Measurements from ENCODE around the gene SLC7A11. TPM values are rescaled to one million over a fixed set of nuclear protein-coding genes. Genes with fewer than 3 reads are reported as not detected.

The SLC7A11 gene
- total RNA-seq, 1 donor from 2014 or later: 33.8 TPM

- Histone ChIP-seq H3K36me3 (ENCODE audit: insufficient read depth, low read length) (no peaks in the 10 kb centered on the region), H3K4me2 (ENCODE audit: low read length) (no peak overlapping the region), H3K4me1 (ENCODE audit: insufficient read depth, low read length) (no peaks in the 10 kb centered on the region), H3K79me2 (ENCODE audit: insufficient read depth, low read length) (no peaks in the 10 kb centered on the region), H3K9ac (ENCODE audit: low read length) (no peak overlapping the region), H3K9me3 (ENCODE audit: insufficient read depth, low read depth, low read length) (no peaks in the 10 kb centered on the region), H3K27me3 (ENCODE audit: insufficient read depth, low read length) (no peaks in the 10 kb centered on the region), H3K27ac (ENCODE audit: low read depth, low read length) (no peak overlapping the region), H3K4me3 (ENCODE audit: insufficient read depth, low read depth, low read length) (no peak overlapping the region), H2AFZ (ENCODE audit: low read depth, low read length) (no peak overlapping the region), H4K20me1 (ENCODE audit: insufficient read depth, low read length) (no peaks in the 10 kb centered on the region)
- Mint-ChIP-seq H3K9me3 (ENCODE audit: unreplicated experiment) (no peaks in the 10 kb centered on the region), H3K27me3 (ENCODE audit: low read depth, unreplicated experiment) (no peaks in the 10 kb centered on the region), H3K4me3 (ENCODE audit: unreplicated experiment) (no peak overlapping the region), H3K4me1 (ENCODE audit: low read depth, unreplicated experiment) (no peaks in the 10 kb centered on the region), H3K36me3 (ENCODE audit: low read depth, unreplicated experiment) (no peaks in the 10 kb centered on the region), H3K27ac (ENCODE audit: unreplicated experiment) (no peak overlapping the region)
- TF ChIP-seq CTCF (IDR thresholded peaks at IDR 0.05; ENCODE audit: insufficient read depth, low read depth, low read length) (no peak), EZH2 (IDR thresholded peaks at IDR 0.05; ENCODE audit: insufficient read depth, low read length) (no peak)
- DNase-seq (ENCODE audit: low read depth) (no peak), FAIRE-seq (no peak)
Observed at GRCh38 chr4:138118270-138118669, 123.9 kb downstream of the SLC7A11 start.

- Histone ChIP-seq H3K4me1 (ENCODE audit: insufficient read depth, low read length) (peaks cover 13% of the 10 kb centered on the region), H2AFZ (ENCODE audit: low read depth, low read length) (no peak overlapping the region), H3K4me2 (ENCODE audit: low read length) (no peak overlapping the region), H3K27ac (ENCODE audit: low read depth, low read length) (no peak overlapping the region), H3K9me3 (ENCODE audit: insufficient read depth, low read depth, low read length) (no peaks in the 10 kb centered on the region), H3K9ac (ENCODE audit: low read length) (no peak overlapping the region), H4K20me1 (ENCODE audit: insufficient read depth, low read length) (no peaks in the 10 kb centered on the region), H3K36me3 (ENCODE audit: insufficient read depth, low read length) (no peaks in the 10 kb centered on the region), H3K79me2 (ENCODE audit: insufficient read depth, low read length) (no peaks in the 10 kb centered on the region), H3K4me3 (ENCODE audit: insufficient read depth, low read depth, low read length) (no peak overlapping the region), H3K27me3 (ENCODE audit: insufficient read depth, low read length) (no peaks in the 10 kb centered on the region)
- no peak overlapping the region for H3K27ac Mint-ChIP-seq (ENCODE audit: unreplicated experiment)
- no peaks in the 10 kb centered on the region for H3K36me3 Mint-ChIP-seq (ENCODE audit: low read depth, unreplicated experiment)
- H3K4me3 Mint-ChIP-seq (ENCODE audit: unreplicated experiment): no peak overlapping the region
- FAIRE-seq: no peak
- no peak for DNase-seq (ENCODE audit: low read depth)
- H3K4me1 Mint-ChIP-seq (ENCODE audit: low read depth, unreplicated experiment): peaks cover 9% of the 10 kb centered on the region
- no peaks in the 10 kb centered on the region for H3K9me3 Mint-ChIP-seq (ENCODE audit: unreplicated experiment)
- H3K27me3 Mint-ChIP-seq (ENCODE audit: low read depth, unreplicated experiment): no peaks in the 10 kb centered on the region
- no peak for TF ChIP-seq CTCF (IDR thresholded peaks at IDR 0.05; ENCODE audit: insufficient read depth, low read depth, low read length)
- no peak for TF ChIP-seq EZH2 (IDR thresholded peaks at IDR 0.05; ENCODE audit: insufficient read depth, low read length)
Observed at GRCh38 chr4:138115053-138115452, 127.1 kb downstream of the SLC7A11 start.

GRCh38 chr4:138114434-138114833, 127.7 kb downstream of the SLC7A11 start:
- TF ChIP-seq CTCF (IDR thresholded peaks at IDR 0.05; ENCODE audit: insufficient read depth, low read depth, low read length) (no peak), EZH2 (IDR thresholded peaks at IDR 0.05; ENCODE audit: insufficient read depth, low read length) (no peak)
- Histone ChIP-seq H3K4me3 (ENCODE audit: insufficient read depth, low read depth, low read length) (no peak overlapping the region), H3K9ac (ENCODE audit: low read length) (no peak overlapping the region), H2AFZ (ENCODE audit: low read depth, low read length) (no peak overlapping the region), H3K27me3 (ENCODE audit: insufficient read depth, low read length) (no peaks in the 10 kb centered on the region), H4K20me1 (ENCODE audit: insufficient read depth, low read length) (no peaks in the 10 kb centered on the region), H3K36me3 (ENCODE audit: insufficient read depth, low read length) (no peaks in the 10 kb centered on the region), H3K9me3 (ENCODE audit: insufficient read depth, low read depth, low read length) (no peaks in the 10 kb centered on the region), H3K4me1 (ENCODE audit: insufficient read depth, low read length) (peaks cover 13% of the 10 kb centered on the region), H3K4me2 (ENCODE audit: low read length) (no peak overlapping the region), H3K27ac (ENCODE audit: low read depth, low read length) (no peak overlapping the region), H3K79me2 (ENCODE audit: insufficient read depth, low read length) (no peaks in the 10 kb centered on the region)
- Mint-ChIP-seq H3K4me3 (ENCODE audit: unreplicated experiment) (no peak overlapping the region), H3K9me3 (ENCODE audit: unreplicated experiment) (no peaks in the 10 kb centered on the region), H3K27me3 (ENCODE audit: low read depth, unreplicated experiment) (no peaks in the 10 kb centered on the region), H3K4me1 (ENCODE audit: low read depth, unreplicated experiment) (peaks cover 9% of the 10 kb centered on the region), H3K27ac (ENCODE audit: unreplicated experiment) (no peak overlapping the region), H3K36me3 (ENCODE audit: low read depth, unreplicated experiment) (no peaks in the 10 kb centered on the region)
- DNase-seq (ENCODE audit: low read depth): no peak
- no peak for FAIRE-seq

Measured in astrocyte (in vitro differentiated cells and primary cell).